H1 (cell line): ENCODE data around the gene CENPM. TPM values are rescaled to one million over a fixed set of nuclear protein-coding genes. Genes with fewer than 3 reads are reported as not detected.

Experiments
- CTCF ChIA-PET: fragments of 300-600 bp; sonication (Branson Sonifier 250); formaldehyde crosslinking; loops from one replicate; lab custom pipeline; 2021; ENCODE audit not compliant: partially characterized antibody; lab: Charles Lee
- POLR2A ChIA-PET: fragments of 300-600 bp; sonication (Branson Sonifier 250); formaldehyde crosslinking; loops from one replicate; lab custom pipeline; 2021; ENCODE audit warnings: inconsistent platforms; ENCODE audit not compliant: partially characterized antibody; lab: Charles Lee
- DNase-seq, 2 experiments: peaks; one replicate each; pipeline versions ENCODE4 v3.0.0 to v3.0.0-alpha.2; 2010 to 2022; ENCODE audit warnings: low spot score in 2 of 2, low read depth in 1 of 2, mixed read lengths in 1 of 2
- FAIRE-seq: peaks from 2 replicates; lab custom pipeline; 2011; peaks lifted over from hg19 to GRCh38; lab: Jason Lieb, UNC
- H2AFZ ChIP-seq: 2 replicates; pipeline ENCODE4 v1.8.1; 2012; ENCODE audit warnings: low read length, inconsistent platforms
- H2AK5ac ChIP-seq: 2 replicates; pipeline ENCODE4 v1.6.1; 2013; ENCODE audit warnings: low read depth, low read length
- H2BK120ac ChIP-seq: replicated peaks from 2 replicates; pipeline ENCODE3; 2013; ENCODE audit warnings: low read depth, low read length, inconsistent platforms
- H2BK12ac ChIP-seq: 2 replicates; pipeline ENCODE4 v1.6.1; 2013; ENCODE audit warnings: low read depth, low read length
- H2BK15ac ChIP-seq: 2 replicates; pipeline ENCODE4 v1.6.1; 2013; ENCODE audit warnings: low read length
- H2BK20ac ChIP-seq: 2 replicates; pipeline ENCODE4 v1.6.1; 2013; ENCODE audit warnings: low read length
- H2BK5ac ChIP-seq: 2 replicates; pipeline ENCODE4 v1.6.1; 2013; ENCODE audit warnings: low read depth, low read length
- H3K14ac ChIP-seq: 2 replicates; pipeline ENCODE4 v1.6.1; 2013; ENCODE audit warnings: inconsistent platforms; ENCODE audit not compliant: insufficient read length
- H3K18ac ChIP-seq: 2 replicates; pipeline ENCODE4 v1.6.1; 2013; ENCODE audit warnings: low read length; ENCODE audit errors: extremely low read depth
- H3K23ac ChIP-seq: 2 replicates; pipeline ENCODE4 v1.6.1; 2013; ENCODE audit warnings: inconsistent platforms; ENCODE audit not compliant: insufficient read length
- H3K23me2 ChIP-seq: 2 replicates; pipeline ENCODE4 v1.6.1; 2013; ENCODE audit warnings: low read depth, low read length
- H3K27ac ChIP-seq: 2 replicates; pipeline ENCODE4 v1.6.1; 2011; ENCODE audit warnings: low read depth, low read length, inconsistent platforms
- H3K27me3 ChIP-seq, 4 experiments: replicated peaks in 1 of 4; 1 replicate in 1 of 4; 2 replicates in 3 of 4; pipeline versions ENCODE4 v1.6.1 to v1.8.1; 2011 to 2013; ENCODE audit warnings: low read length in 3 of 4, mild to moderate bottlenecking in 3 of 4, inconsistent platforms in 2 of 4, mixed read lengths in 2 of 4, moderate library complexity in 1 of 4; ENCODE audit not compliant: control insufficient read depth in 3 of 4, insufficient read depth in 3 of 4; ENCODE audit errors: extremely low read depth in 1 of 4
- H3K36me3 ChIP-seq, 4 experiments: 2 replicates each; pipeline versions ENCODE4 v1.6.1 to v1.8.1; 2011 to 2013; ENCODE audit warnings: mild to moderate bottlenecking in 4 of 4, low read length in 3 of 4, moderate library complexity in 2 of 4, control low read depth in 1 of 4, inconsistent platforms in 1 of 4; ENCODE audit not compliant: insufficient read depth in 4 of 4, control insufficient read depth in 2 of 4
- H3K4ac ChIP-seq: replicated peaks from 2 replicates; pipeline ENCODE3; 2013; ENCODE audit warnings: low read length, low read depth, mixed read lengths, inconsistent platforms; ENCODE audit not compliant: insufficient read length
- H3K4me1 ChIP-seq, 4 experiments: replicated peaks in 1 of 4; 1 replicate in 1 of 4; 2 replicates in 3 of 4; pipeline versions ENCODE4 v1.6.1 to v1.8.1; 2011 to 2013; ENCODE audit warnings: low read length in 3 of 4, inconsistent platforms in 2 of 4, mixed read lengths in 1 of 4; ENCODE audit not compliant: insufficient read depth in 4 of 4, control insufficient read depth in 3 of 4
- H3K4me2 ChIP-seq, 2 experiments: 2 replicates each; pipeline versions ENCODE4 v1.6.1 to v1.8.1; 2011 to 2013; ENCODE audit warnings: low read depth in 2 of 2, low read length in 2 of 2, control low read depth in 1 of 2, inconsistent platforms in 1 of 2, mild to moderate bottlenecking in 1 of 2; ENCODE audit not compliant: insufficient read depth in 1 of 2
- H3K4me3 ChIP-seq, 4 experiments: fragments of 200-600, 300-600 bp in 1 of 4; sonication (generic), shearing (Covaris generic), sonication (Bioruptor Twin) in 1 of 4; 2 replicates each; pipeline versions ENCODE4 v1.5.1 to v1.8.1; 2011 to 2016; ENCODE audit warnings: low read length in 4 of 4, low read depth in 3 of 4, control low read depth in 2 of 4, inconsistent platforms in 2 of 4, mild to moderate bottlenecking in 2 of 4, mixed read lengths in 1 of 4, moderate library complexity in 1 of 4; ENCODE audit not compliant: insufficient read depth in 2 of 4; ENCODE audit errors: extremely low read depth in 1 of 4
- H3K56ac ChIP-seq: replicated peaks from 2 replicates; pipeline ENCODE3; 2013; ENCODE audit warnings: low read depth, mild to moderate bottlenecking, mixed read lengths, low read length, inconsistent platforms; ENCODE audit not compliant: insufficient read length
- H3K79me1 ChIP-seq: 2 replicates; pipeline ENCODE4 v1.6.1; 2013; ENCODE audit warnings: low read depth, low read length, control low read depth
- H3K79me2 ChIP-seq, 2 experiments: 2 replicates each; pipeline versions ENCODE4 v1.6.1 to v1.8.1; 2012 to 2013; ENCODE audit warnings: low read length in 2 of 2, mild to moderate bottlenecking in 2 of 2, inconsistent platforms in 1 of 2; ENCODE audit not compliant: insufficient read depth in 2 of 2, control insufficient read depth in 1 of 2
- H3K9ac ChIP-seq, 4 experiments: replicated peaks in 1 of 4; 1 replicate in 1 of 4; 2 replicates in 3 of 4; pipeline versions ENCODE4 v1.6.1 to v1.8.1; 2011 to 2013; ENCODE audit warnings: low read depth in 3 of 4, low read length in 3 of 4, control low read depth in 2 of 4, mild to moderate bottlenecking in 2 of 4, moderate library complexity in 2 of 4, inconsistent platforms in 1 of 4; ENCODE audit errors: extremely low read depth in 1 of 4
- H3K9me3 ChIP-seq, 2 experiments: 2 replicates each; pipeline versions ENCODE4 v1.6.1 to v1.8.1; 2012 to 2013; ENCODE audit warnings: mild to moderate bottlenecking in 2 of 2, moderate library complexity in 2 of 2, control low read depth in 1 of 2, inconsistent platforms in 1 of 2, low read depth in 1 of 2, low read length in 1 of 2, mixed read lengths in 1 of 2; ENCODE audit not compliant: insufficient read depth in 2 of 2
- H4K20me1 ChIP-seq, 2 experiments: replicated peaks in 1 of 2; 2 replicates each; pipeline versions ENCODE3 to v1.8.1; 2011 to 2013; ENCODE audit warnings: inconsistent platforms in 2 of 2, low read length in 2 of 2, mild to moderate bottlenecking in 1 of 2; ENCODE audit not compliant: insufficient read depth in 2 of 2, control insufficient read depth in 1 of 2
- H4K5ac ChIP-seq: 2 replicates; pipeline ENCODE4 v1.6.1; 2013; ENCODE audit warnings: low read length, low read depth, mixed read lengths, inconsistent platforms; ENCODE audit not compliant: insufficient read length
- H4K8ac ChIP-seq: 2 replicates; pipeline ENCODE4 v1.8.0; 2013; ENCODE audit warnings: mild to moderate bottlenecking, moderate library complexity, low read length, inconsistent platforms; ENCODE audit not compliant: insufficient read depth; ENCODE audit errors: extremely low read depth
- H4K91ac ChIP-seq: replicated peaks from 2 replicates; pipeline ENCODE3; 2013; ENCODE audit warnings: low read length, mixed read lengths, inconsistent platforms; ENCODE audit not compliant: insufficient read length
- JUN ChIP-seq: IDR thresholded peaks from 2 replicates; pipeline ENCODE4 v1.6.1; 2011; ENCODE audit warnings: low read depth, mild to moderate bottlenecking, improper control_type of control experiment, low read length
- JUND ChIP-seq: IDR thresholded peaks from 2 replicates; pipeline ENCODE4 v1.6.1; 2011; ENCODE audit warnings: mild to moderate bottlenecking, improper control_type of control experiment, low read length
- SIN3A ChIP-seq, 2 experiments: IDR thresholded peaks in 1 of 2; conservative IDR thresholded peaks in 1 of 2; 2 replicates each; pipeline ENCODE4 v1.6.1; 2011 to 2012; ENCODE audit warnings: low read length in 2 of 2, improper control_type of control experiment in 1 of 2, low read depth in 1 of 2, mild to moderate bottlenecking in 1 of 2
- SP2 ChIP-seq: IDR thresholded peaks from 2 replicates; pipeline ENCODE4 v1.6.1; 2012; ENCODE audit warnings: mild to moderate bottlenecking, low read length, inconsistent platforms
- TEAD4 ChIP-seq: IDR thresholded peaks from 2 replicates; pipeline ENCODE4 v1.6.1; 2012; ENCODE audit warnings: low read depth, low read length, inconsistent platforms, mixed read lengths
- ZNF274 ChIP-seq: IDR thresholded peaks from 2 replicates; pipeline ENCODE4 v1.7.0; 2012; ENCODE audit warnings: low read length, borderline replicate concordance; ENCODE audit errors: extremely low read depth
- WGBS, 2 experiments: shearing (Covaris generic) in 1 of 2; methylation state at CpG; one replicate each; pipeline versions ENCODE4 v1.1.6 to v1.1.7; 2013 to 2015; ENCODE audit warnings: low lambda C conversion rate in 2 of 2, mixed read lengths in 2 of 2, inconsistent platforms in 1 of 2, low coverage in 1 of 2, missing lambda C conversion rate in 1 of 2; ENCODE audit not compliant: insufficient replicate concordance in 2 of 2, insufficient coverage in 1 of 2, insufficient read length in 1 of 2; ENCODE audit errors: extremely low coverage in 1 of 2, missing lambda C conversion rate in 1 of 2; 5-methylcytosine and 5-hydroxymethylcytosine counted together
- polyA plus RNA-seq, 7 experiments: library from polyadenylated mRNA; depleted of rRNA in 3 of 7; stranded (reverse) in 5 of 7; unstranded in 2 of 7; fragments of >200 nt in 5 of 7; fragments of 200-250 nt in 2 of 7; gene quantifications; 1 replicate in 5 of 7; 2 replicates in 1 of 7; 4 replicates in 1 of 7; pipeline versions ENCODE4 v1.2.1 to v1.2.3, GENCODE V29; 2011 to 2013; ENCODE audit warnings: missing spikeins in 2 of 7, mixed read lengths in 2 of 7
- total RNA-seq: library from RNA; stranded (reverse); fragmentation: NEBNext Ultra II Directional; extraction: Animal tissue kit (Norgen Biotek cat#: 25700); gene quantifications from 2 replicates; pipeline ENCODE4 v1.2.1, GENCODE V29; 2021

Gene CENPM
- total and polyA plus RNA-seq, 2 of the 8 experiments (the other 6 are each of a cell fraction or from before 2014, with no cell fraction given), result 32.0 to 80.4 TPM

GRCh38 chr22:41910050-41911000 is 36.6 kb downstream of the CENPM start:
- ChIA-PET POLR2A (interaction anchor here (0.8 to 3.5 kb wide), 7 partner anchors 9 to 66 kb away, joined by 3 to 19 read pairs (median 5); partner anchors contain the start of genes CENPM and TNFRSF13C), CTCF (interaction anchor here (0.9 to 5.2 kb wide), 8 partner anchors 14 to 213 kb away, joined by 3 to 32 read pairs (median 4); partner anchors contain the start of gene TNFRSF13C)
- H3K4ac ChIP-seq, result no peak overlapping the region
- DNase-seq (peak in 1 of 2 experiments; percentile 78), FAIRE-seq (no peak)
- H3K27ac ChIP-seq, result no peak overlapping the region
- peaks cover 0 to 29% (median 13%) of the 10 kb centered on the region in 4 experiments; a peak in 6 of 7 replicates for H3K4me1 ChIP-seq
- H2BK5ac ChIP-seq, result no peak overlapping the region
- peak overlapping the region; percentile 52 to 62 for H3K4me2 ChIP-seq
- 14% methylated on average over 59 of the region's 112 CpGs; no CpG with 5 or more reads in 1 of the 2 experiments for WGBS, 2 experiments
- H3K79me1 ChIP-seq, result no peaks in the 10 kb centered on the region
- no peak overlapping the region for H2AK5ac ChIP-seq
- H3K23ac ChIP-seq, result no peak overlapping the region
- no peak overlapping the region for H2BK120ac ChIP-seq
- no peak overlapping the region for H3K9ac ChIP-seq
- H4K5ac ChIP-seq, result no peak overlapping the region
- no peak overlapping the region for H2BK12ac ChIP-seq
- H3K4me3 ChIP-seq, result peak overlapping the region in 1 of 4 experiments; percentile 55; a peak in 3 of 8 replicates
- H2BK15ac ChIP-seq, result no peak overlapping the region
- peaks cover 9% of the 10 kb centered on the region; the same call in 1 of the 2 replicates for H3K23me2 ChIP-seq
- H3K14ac ChIP-seq, result no peak overlapping the region
- peaks cover 0 to 18% (median 3%) of the 10 kb centered on the region in 4 experiments; a peak in 4 of 8 replicates for H3K36me3 ChIP-seq
- H2BK20ac ChIP-seq, result no peak overlapping the region
- no peak overlapping the region; the same call in 1 of the 2 replicates for H3K18ac ChIP-seq
- H3K9me3 ChIP-seq, result no peaks in the 10 kb centered on the region; a peak in 1 of 4 replicates
- peaks cover 55 to 71% (median 67%) of the 10 kb centered on the region in 4 experiments for H3K27me3 ChIP-seq
- H3K79me2 ChIP-seq, result no peaks in the 10 kb centered on the region
- H3K56ac ChIP-seq, result no peak overlapping the region
- no peak overlapping the region for H4K91ac ChIP-seq
- peaks cover 16 to 30% of the 10 kb centered on the region in 2 experiments for H4K20me1 ChIP-seq
- no peak overlapping the region for H2AFZ ChIP-seq
- H4K8ac ChIP-seq, result peak overlapping the region; percentile 72; the same call in 1 of the 2 replicates
- TF ChIP-seq TEAD4 (0 out of 2 replicates have a peak, but pooled peaks have one; percentile 8), JUND (no peak), SP2 (no peak), JUN (no peak), SIN3A (conservative IDR thresholded peaks at IDR 0.05 in 1 of 2, IDR thresholded peaks at IDR 0.05 in 1 of 2; ENCODE audit: low read depth in 1 of 2, low read length in 2 of 2) (0 out of 4 replicates have a peak, but pooled peaks of 1 of the 2 experiments have one; percentile 5), ZNF274 (no peak)
